ENCODE measurements around the gene NIPA2. TPM values are rescaled to one million over a fixed set of nuclear protein-coding genes. Genes with fewer than 3 reads are reported as not detected.

NIPA2 gene
- total and polyA plus RNA-seq, 2 of the 13 experiments (the other 11 are each of a cell fraction or from before 2014, with no cell fraction given), result 29.0 to 56.2 TPM

DNA sequence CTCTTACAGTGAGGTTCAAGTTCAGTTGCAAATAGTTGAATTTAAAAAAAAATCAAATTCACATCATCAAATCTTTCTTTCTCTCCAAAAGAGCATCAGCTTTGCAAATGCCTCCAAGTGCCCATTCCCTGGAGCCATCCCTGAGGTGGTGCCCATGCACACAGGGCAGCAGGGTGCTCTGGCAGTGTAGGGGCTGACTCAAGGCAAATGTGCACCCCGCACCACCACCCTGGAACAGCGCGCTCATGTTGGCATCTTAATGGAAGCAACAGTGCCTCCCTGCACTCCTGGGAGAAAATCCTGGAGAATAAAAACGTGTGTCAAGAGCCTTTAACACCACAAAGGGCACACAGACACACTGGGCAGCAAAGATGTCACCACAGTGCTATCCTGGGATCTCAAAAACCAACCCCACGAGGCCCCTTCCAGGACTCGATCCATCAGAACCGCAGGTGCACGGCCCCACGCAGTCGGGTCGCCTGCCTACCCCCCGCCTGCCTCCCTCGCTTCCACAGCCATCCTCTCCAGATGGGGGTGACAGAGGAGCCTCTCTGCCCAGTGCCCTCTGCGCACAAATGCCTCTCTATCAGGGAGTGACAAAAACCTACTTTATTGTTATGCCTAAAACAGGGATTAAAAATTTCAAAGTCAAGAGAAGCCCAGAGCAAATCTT lies 50.8 kb downstream of the NIPA2 start (continued):
- TF ChIP-seq, protein P1, sequence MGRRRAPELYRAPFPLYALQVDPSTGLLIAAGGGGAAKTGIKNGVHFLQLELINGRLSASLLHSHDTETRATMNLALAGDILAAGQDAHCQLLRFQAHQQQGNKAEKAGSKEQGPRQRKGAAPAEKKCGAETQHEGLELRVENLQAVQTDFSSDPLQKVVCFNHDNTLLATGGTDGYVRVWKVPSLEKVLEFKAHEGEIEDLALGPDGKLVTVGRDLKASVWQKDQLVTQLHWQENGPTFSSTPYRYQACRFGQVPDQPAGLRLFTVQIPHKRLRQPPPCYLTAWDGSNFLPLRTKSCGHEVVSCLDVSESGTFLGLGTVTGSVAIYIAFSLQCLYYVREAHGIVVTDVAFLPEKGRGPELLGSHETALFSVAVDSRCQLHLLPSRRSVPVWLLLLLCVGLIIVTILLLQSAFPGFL (CRISPR knock-in tag; IDR thresholded peaks at IDR 0.05), result no peak
- no peak for TF ChIP-seq ZSCAN25 (CRISPR knock-in tag; IDR thresholded peaks at IDR 0.05)
- TF ChIP-seq ZBTB37 (CRISPR knock-in tag; IDR thresholded peaks at IDR 0.05), result no peak
- TF ChIP-seq ARNTL (CRISPR knock-in tag; IDR thresholded peaks at IDR 0.05), result no peak

DNA sequence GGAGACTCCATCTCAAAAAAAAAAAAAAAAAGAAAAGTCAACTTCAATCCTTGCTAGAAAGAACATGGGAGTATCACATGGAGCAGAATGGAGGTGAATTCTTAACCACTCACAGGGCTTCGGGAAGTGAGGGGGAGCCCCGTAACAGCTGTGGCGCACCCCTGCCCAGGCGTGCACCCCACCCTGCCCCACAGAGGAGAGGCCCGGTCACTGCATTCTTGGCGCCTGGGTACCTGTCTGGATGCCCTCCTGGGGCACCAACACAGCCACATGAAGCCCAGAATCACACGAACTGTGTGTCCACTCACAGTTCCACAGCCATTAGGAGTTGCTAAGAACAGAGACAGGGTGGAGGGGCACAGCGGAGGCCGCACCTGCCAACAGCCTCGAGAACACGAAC lies 51.8 kb downstream of the NIPA2 start:
- POLR2A ChIA-PET, result no interaction called here
- no peaks in the 10 kb centered on the region for H4K20me1 ChIP-seq (ENCODE audit: insufficient read depth, low read length)
- H3K4me1 ChIP-seq (ENCODE audit: insufficient read depth, low read length), result no peaks in the 10 kb centered on the region
- no peaks in the 10 kb centered on the region for H3K79me2 ChIP-seq (ENCODE audit: insufficient read depth, low read length)
- no peaks in the 10 kb centered on the region for H3K27me3 ChIP-seq (ENCODE audit: control insufficient read depth in 1 of 2, insufficient read depth in 2 of 2, low read length in 2 of 2)
- WGBS (ENCODE audit: low lambda C conversion rate), result 93% methylated on average over 9 of the region's 11 CpGs
- intact Hi-C loops (cut with micrococcal nuclease; ENCODE audit: unreplicated experiment), result no loop called here
- TF ChIP-seq SETDB1 (CRISPR knock-in tag; IDR thresholded peaks at IDR 0.05; ENCODE audit: borderline replicate concordance) (no peak), GTF2F1 (IDR thresholded peaks at IDR 0.05; ENCODE audit: low read length) (no peak), ONECUT2 (CRISPR knock-in tag; IDR thresholded peaks at IDR 0.05) (no peak)
- TF ChIP-seq, protein P2, sequence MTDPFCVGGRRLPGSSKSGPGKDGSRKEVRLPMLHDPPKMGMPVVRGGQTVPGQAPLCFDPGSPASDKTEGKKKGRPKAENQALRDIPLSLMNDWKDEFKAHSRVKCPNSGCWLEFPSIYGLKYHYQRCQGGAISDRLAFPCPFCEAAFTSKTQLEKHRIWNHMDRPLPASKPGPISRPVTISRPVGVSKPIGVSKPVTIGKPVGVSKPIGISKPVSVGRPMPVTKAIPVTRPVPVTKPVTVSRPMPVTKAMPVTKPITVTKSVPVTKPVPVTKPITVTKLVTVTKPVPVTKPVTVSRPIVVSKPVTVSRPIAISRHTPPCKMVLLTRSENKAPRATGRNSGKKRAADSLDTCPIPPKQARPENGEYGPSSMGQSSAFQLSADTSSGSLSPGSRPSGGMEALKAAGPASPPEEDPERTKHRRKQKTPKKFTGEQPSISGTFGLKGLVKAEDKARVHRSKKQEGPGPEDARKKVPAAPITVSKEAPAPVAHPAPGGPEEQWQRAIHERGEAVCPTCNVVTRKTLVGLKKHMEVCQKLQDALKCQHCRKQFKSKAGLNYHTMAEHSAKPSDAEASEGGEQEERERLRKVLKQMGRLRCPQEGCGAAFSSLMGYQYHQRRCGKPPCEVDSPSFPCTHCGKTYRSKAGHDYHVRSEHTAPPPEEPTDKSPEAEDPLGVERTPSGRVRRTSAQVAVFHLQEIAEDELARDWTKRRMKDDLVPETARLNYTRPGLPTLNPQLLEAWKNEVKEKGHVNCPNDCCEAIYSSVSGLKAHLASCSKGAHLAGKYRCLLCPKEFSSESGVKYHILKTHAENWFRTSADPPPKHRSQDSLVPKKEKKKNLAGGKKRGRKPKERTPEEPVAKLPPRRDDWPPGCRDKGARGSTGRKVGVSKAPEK (CRISPR knock-in tag; IDR thresholded peaks at IDR 0.05; ENCODE audit: borderline replicate concordance), result no peak
- DNase-seq (ENCODE audit: low spot score), result no peak
- no peak overlapping the region for H3K9ac ChIP-seq (ENCODE audit: insufficient read depth, low read depth, low read length)
- no peak overlapping the region for H3K4me3 ChIP-seq (replicated peaks in 1 of 3; ENCODE audit: insufficient read depth in 1 of 3, low read depth in 2 of 3, low read length in 3 of 3)
- in situ Hi-C loops (cut with HindIII; ENCODE audit: extremely low pct_ligation_motif_present, low pct_unique_long_range_greater_than_20kb), result no loop called here
- no peak for FAIRE-seq
- CTCF ChIA-PET (ENCODE audit: low intra/inter-chr PET ratio, low total read pairs), result no interaction called here
- H3K4me2 ChIP-seq (ENCODE audit: low read depth, low read length), result no peak overlapping the region
- ATAC-seq, result no peak
- BruUV-seq (replicated peaks), result no TSS peak
- H3K27ac ChIP-seq (ENCODE audit: extremely low read length, insufficient read depth, low read length), result no peak overlapping the region
- peaks cover 12 to 21% of the 10 kb centered on the region in 2 experiments; a peak in 4 of 5 replicates for H3K36me3 ChIP-seq (replicated peaks in 1 of 2; ENCODE audit: control insufficient read depth in 1 of 2, insufficient read depth in 2 of 2, low read length in 2 of 2)
- H2AFZ ChIP-seq (ENCODE audit: low read length), result no peak overlapping the region
- H3K9me3 ChIP-seq (ENCODE audit: low read length), result no peaks in the 10 kb centered on the region
